OCI-LY1 (cell line): ENCODE data around the gene DGCR8.

Experiments
- H2AFZ ChIP-seq: fragments of 200-600 bp; sonication (generic), shearing (Covaris generic); 2 replicates; pipeline ENCODE4 v1.6.0; 2014; ENCODE audit warnings: antibody characterized with exemption, mild to moderate bottlenecking, low read length
- H3F3A ChIP-seq: fragments of 200-600 bp; sonication (generic), shearing (Covaris generic); 2 replicates; pipeline ENCODE4 v1.6.0; 2014; ENCODE audit warnings: mild to moderate bottlenecking, antibody characterized with exemption, low read length, moderate library complexity; ENCODE audit not compliant: insufficient read depth
- H3K27ac ChIP-seq: fragments of 200-600 bp; sonication (generic); 2 replicates; pipeline ENCODE4 v1.5.1; 2014; ENCODE audit warnings: low read length, mixed run types, mild to moderate bottlenecking, low read depth; ENCODE audit not compliant: poor library complexity, severe bottlenecking
- H3K27me3 ChIP-seq: fragments of 200-600 bp; sonication (generic); 2 replicates; pipeline ENCODE4 v1.6.0; 2014; ENCODE audit warnings: antibody characterized with exemption, mild to moderate bottlenecking, low read length, moderate library complexity; ENCODE audit not compliant: insufficient read depth
- H3K36me3 ChIP-seq: fragments of 200-600 bp; sonication (generic); 2 replicates; pipeline ENCODE4 v1.6.1; 2014; ENCODE audit warnings: mild to moderate bottlenecking, antibody characterized with exemption, low read length, moderate library complexity, mixed read lengths; ENCODE audit not compliant: insufficient read depth
- H3K4me1 ChIP-seq: fragments of 200-600 bp; sonication (generic); 2 replicates; pipeline ENCODE4 v1.5.1; 2014; ENCODE audit warnings: mild to moderate bottlenecking, low read length, moderate library complexity; ENCODE audit not compliant: insufficient read depth, severe bottlenecking
- H3K4me2 ChIP-seq: fragments of 200-600 bp; sonication (generic), shearing (Covaris generic); 2 replicates; pipeline ENCODE4 v1.6.1; 2014; ENCODE audit warnings: low read length
- H3K4me3 ChIP-seq: fragments of 200-600 bp; sonication (generic); 2 replicates; pipeline ENCODE4 v1.5.1; 2014; ENCODE audit warnings: low read length, low read depth, mild to moderate bottlenecking, mixed read lengths; ENCODE audit not compliant: poor library complexity, severe bottlenecking
- H3K79me2 ChIP-seq: fragments of 200-600 bp; shearing (Covaris generic); 2 replicates; pipeline ENCODE4 v1.6.1; 2016; ENCODE audit warnings: mixed run types, low read length, mixed read lengths; ENCODE audit not compliant: insufficient read depth
- H3K9ac ChIP-seq: fragments of 200-600 bp; sonication (generic), shearing (Covaris generic); 2 replicates; pipeline ENCODE4 v1.6.1; 2014; ENCODE audit warnings: mild to moderate bottlenecking, low read length, mixed read lengths
- H3K9me2 ChIP-seq: fragments of 200-600 bp; sonication (generic), shearing (Covaris generic); 2 replicates; pipeline ENCODE4 v1.6.1; 2014; ENCODE audit warnings: low read depth, mild to moderate bottlenecking, low read length, mixed read lengths
- H3K9me3 ChIP-seq: fragments of 200-600 bp; shearing (Covaris generic); 2 replicates; pipeline ENCODE4 v1.6.1; 2014; ENCODE audit warnings: low read length, mixed read lengths
- H4K20me1 ChIP-seq: fragments of 200-600 bp; sonication (generic), shearing (Covaris generic); 2 replicates; pipeline ENCODE4 v1.6.0; 2016; ENCODE audit warnings: mild to moderate bottlenecking, low read length; ENCODE audit not compliant: insufficient read depth
- CTCF ChIP-seq: fragments of 200-600 bp; sonication (generic), shearing (Covaris generic); IDR thresholded peaks from 2 replicates; pipeline ENCODE4 v1.5.1; 2017; ENCODE audit warnings: mild to moderate bottlenecking, antibody characterized with exemption, low read length, moderate library complexity, mixed read lengths
- EZH2 ChIP-seq: fragments of 200-600 bp; sonication (generic), shearing (Covaris generic); IDR thresholded peaks from 2 replicates; pipeline ENCODE4 v1.8.0; 2017; ENCODE audit warnings: borderline replicate concordance, mixed run types, mild to moderate bottlenecking, antibody characterized with exemption, low read length, moderate library complexity, mixed read lengths

Gene DGCR8

GRCh38 chr22:20131859-20132685, 52.0 kb downstream of the DGCR8 start:
- Histone ChIP-seq H3K27ac (no peak overlapping the region), H3F3A (no peaks in the 10 kb centered on the region; the same call in 1 of the 2 replicates), H3K9me3 (no peaks in the 10 kb centered on the region), H2AFZ (no peak overlapping the region), H4K20me1 (no peaks in the 10 kb centered on the region), H3K79me2 (no peaks in the 10 kb centered on the region), H3K9me2 (no peaks in the 10 kb centered on the region), H3K9ac (peak overlapping the region; percentile 25; the same call in 1 of the 2 replicates), H3K4me1 (peaks cover 25% of the 10 kb centered on the region), H3K27me3 (no peaks in the 10 kb centered on the region), H3K4me2 (peak overlapping the region; percentile 48), H3K36me3 (peaks cover 15% of the 10 kb centered on the region), H3K4me3 (peak overlapping the region; percentile 46)
- TF ChIP-seq EZH2 (no peak), CTCF (no peak)

- no peak overlapping the region for H3K27ac ChIP-seq
- no peaks in the 10 kb centered on the region for H3K27me3 ChIP-seq
- no peaks in the 10 kb centered on the region for H3K9me2 ChIP-seq
- peaks cover 25% of the 10 kb centered on the region for H3K4me1 ChIP-seq
- H3F3A ChIP-seq = no peaks in the 10 kb centered on the region
- H4K20me1 ChIP-seq = no peaks in the 10 kb centered on the region
- H2AFZ ChIP-seq = no peak overlapping the region
- no peaks in the 10 kb centered on the region for H3K79me2 ChIP-seq
- peak overlapping the region; percentile 46 for H3K4me3 ChIP-seq
- H3K36me3 ChIP-seq = peaks cover 8% of the 10 kb centered on the region
- TF ChIP-seq EZH2 (no peak), CTCF (no peak)
- no peak overlapping the region; the same call in 1 of the 2 replicates for H3K9ac ChIP-seq
- no peaks in the 10 kb centered on the region for H3K9me3 ChIP-seq
- H3K4me2 ChIP-seq = peak overlapping the region; percentile 48
Measured at GRCh38 chr22:20132686-20133246, 52.7 kb downstream of the DGCR8 start.

GRCh38 chr22:20133930-20134549, 54.0 kb downstream of the DGCR8 start:
- H3K27ac ChIP-seq = no peak overlapping the region
- H2AFZ ChIP-seq = no peak overlapping the region
- no peak overlapping the region for H3K9ac ChIP-seq
- H3K79me2 ChIP-seq = no peaks in the 10 kb centered on the region
- no peaks in the 10 kb centered on the region for H3F3A ChIP-seq
- H3K4me3 ChIP-seq = no peak overlapping the region
- peaks cover 25% of the 10 kb centered on the region for H3K4me1 ChIP-seq
- H3K9me3 ChIP-seq = no peaks in the 10 kb centered on the region
- H4K20me1 ChIP-seq = no peaks in the 10 kb centered on the region
- TF ChIP-seq EZH2 (no peak), CTCF (no peak)
- H3K27me3 ChIP-seq = no peaks in the 10 kb centered on the region
- no peaks in the 10 kb centered on the region for H3K9me2 ChIP-seq
- no peak overlapping the region for H3K4me2 ChIP-seq
- no peaks in the 10 kb centered on the region for H3K36me3 ChIP-seq
